Islet precursor cell (in vitro differentiated cells): ENCODE results near the gene LRRC7.

Source experiments
- DNase-seq: peaks from one replicate; pipeline ENCODE4 v3.0.0-alpha.2; 2018

Gene LRRC7

GRCh38 chr1:70048336-70049094 lies 480.8 kb downstream of the LRRC7 start:
- DNase-seq = no peak

DNA sequence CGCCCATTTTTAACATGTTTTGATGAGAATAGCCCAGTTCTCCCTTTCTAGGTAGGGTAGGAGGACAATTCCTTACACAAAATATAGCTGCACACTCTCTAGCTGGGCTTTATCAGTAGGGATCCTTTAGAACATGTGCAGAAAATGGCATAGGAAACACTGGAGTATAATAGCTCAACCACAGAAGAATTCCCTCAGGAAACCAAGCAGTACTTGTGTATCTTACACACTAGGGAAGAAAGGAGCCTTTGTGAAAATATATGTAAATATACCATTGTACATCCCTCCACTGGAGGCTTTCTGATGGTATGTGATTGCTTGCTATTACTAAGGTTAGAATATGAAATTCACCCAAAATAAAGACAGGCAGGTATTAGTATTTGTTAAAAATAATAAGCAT lies 484.2 kb downstream of the LRRC7 start:
- no peak for DNase-seq

GRCh38 chr1:70057500-70057899 lies 489.8 kb downstream of the LRRC7 start:
- no peak for DNase-seq

- DNase-seq = no peak
Observed at GRCh38 chr1:70061231-70061630, 493.5 kb downstream of the LRRC7 start.

GRCh38 chr1:70063861-70064260 lies 496.1 kb downstream of the LRRC7 start:
- no peak for DNase-seq

- no peak for DNase-seq
Observed at GRCh38 chr1:70066711-70067110, 499.0 kb downstream of the LRRC7 start.

GRCh38 chr1:70071601-70072000 lies 503.9 kb downstream of the LRRC7 start:
- DNase-seq = no peak

DNA sequence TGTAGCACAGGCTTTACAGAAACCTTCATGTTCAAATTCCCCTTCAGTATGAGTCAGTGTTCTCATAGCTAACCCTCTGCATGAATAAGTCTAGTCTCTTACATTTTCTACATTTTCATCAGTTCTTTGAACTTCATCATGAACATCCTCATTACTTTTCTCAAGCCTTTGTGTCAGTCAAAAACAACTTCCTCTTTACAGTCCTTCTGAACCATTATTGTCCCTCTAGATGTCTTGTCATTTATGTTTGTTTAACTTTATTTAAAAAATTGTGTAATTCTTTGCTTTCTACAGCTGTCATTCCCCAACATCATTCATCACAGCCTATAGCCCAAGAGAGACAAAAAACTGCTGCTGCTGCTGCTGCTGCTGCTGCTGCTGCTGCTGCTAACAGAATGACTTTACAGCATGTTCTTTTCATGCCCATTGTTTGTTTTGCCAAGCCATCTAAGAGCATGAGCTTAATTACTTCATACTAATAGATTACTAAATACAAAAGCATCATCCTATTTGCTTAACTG lies 504.6 kb downstream of the LRRC7 start:
- DNase-seq = no peak

GRCh38 chr1:70075761-70076160 lies 508.0 kb downstream of the LRRC7 start:
- DNase-seq = no peak

- DNase-seq = no peak
Observed at GRCh38 chr1:70077066-70077465, 509.3 kb downstream of the LRRC7 start.

DNA sequence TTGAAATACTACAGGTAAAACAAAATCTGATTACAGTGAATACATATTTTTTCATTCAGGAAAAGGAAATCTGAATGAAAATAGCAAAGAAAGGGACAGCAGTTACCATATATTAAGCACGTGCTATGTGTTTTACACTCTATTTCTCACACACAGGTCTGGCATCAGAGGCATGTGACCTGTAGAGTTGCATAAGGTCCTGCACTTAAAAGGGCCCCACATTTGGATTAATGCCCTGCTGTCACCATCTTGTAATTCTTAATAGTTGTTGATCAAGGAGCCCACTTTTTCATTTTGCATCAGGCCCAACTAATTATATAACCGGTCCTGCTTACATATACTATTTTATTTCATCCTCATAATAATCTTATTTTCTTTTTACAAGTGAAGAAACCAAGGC lies 511.8 kb downstream of the LRRC7 start:
- DNase-seq = no peak

DNA sequence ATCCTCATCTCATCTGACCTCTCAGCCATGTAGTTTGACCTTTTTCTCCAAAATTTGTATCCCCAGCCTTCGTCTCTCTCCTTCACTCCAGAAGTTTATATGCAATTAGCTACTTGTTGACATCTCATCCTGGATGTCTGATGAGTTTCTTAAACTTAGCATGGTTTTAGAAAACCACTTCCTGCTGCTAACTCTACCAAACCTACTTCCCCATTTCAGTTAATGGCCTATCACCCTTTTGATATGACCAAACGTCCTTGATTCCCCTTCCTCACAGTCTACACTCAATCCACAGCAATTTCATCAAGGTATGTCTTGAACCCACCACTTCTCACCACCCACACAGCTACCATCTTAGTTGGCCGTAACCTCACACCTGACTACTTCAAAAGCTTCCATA lies 515.8 kb downstream of the LRRC7 start:
- no peak for DNase-seq

DNA sequence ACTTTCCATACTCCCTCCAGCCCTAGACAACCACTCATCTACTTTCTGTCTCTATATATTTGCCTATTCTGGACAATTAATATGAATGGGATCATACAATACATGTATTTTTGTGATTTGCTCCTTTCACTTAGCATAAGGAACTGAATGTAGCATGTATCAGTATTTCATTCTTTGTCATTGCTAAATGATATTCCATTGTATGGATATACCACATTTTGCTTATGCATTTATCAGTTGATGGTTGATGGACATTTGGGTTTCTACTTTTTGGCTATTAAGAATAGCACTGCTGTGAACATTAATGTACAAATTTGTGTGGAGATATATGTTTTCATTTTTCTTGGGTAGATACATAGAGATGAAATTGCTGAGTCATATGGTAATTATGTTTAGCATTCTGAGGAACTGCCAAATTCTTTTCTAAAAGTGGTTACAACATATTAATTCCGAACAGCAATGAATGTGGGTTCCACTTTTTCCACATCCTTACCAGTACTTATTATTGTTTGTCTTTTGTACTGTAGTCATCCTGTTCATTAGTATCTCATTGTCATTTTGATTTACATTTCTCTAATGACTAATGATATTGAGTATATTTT lies 516.7 kb downstream of the LRRC7 start:
- no peak for DNase-seq

- DNase-seq = no peak
Observed at GRCh38 chr1:70085521-70085920, 517.8 kb downstream of the LRRC7 start.

DNA sequence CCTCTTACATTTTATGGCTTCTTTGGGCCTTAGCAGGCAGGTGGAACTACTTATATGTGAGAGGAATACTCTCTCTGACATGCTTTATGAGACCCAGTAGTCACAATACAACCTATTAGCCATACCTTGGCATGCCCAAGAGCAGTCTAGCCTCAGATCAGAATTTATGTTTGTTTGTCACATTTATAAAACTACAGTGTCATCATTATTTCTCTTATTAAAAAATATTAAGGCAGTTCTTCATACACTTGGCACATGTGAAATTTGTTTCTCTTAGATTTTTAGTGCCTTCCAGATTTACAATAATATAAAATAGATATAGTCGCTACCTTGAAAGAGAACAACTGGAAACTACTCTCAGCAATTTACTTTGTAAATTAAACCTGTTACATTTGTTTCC lies 519.2 kb downstream of the LRRC7 start:
- DNase-seq = no peak

DNA sequence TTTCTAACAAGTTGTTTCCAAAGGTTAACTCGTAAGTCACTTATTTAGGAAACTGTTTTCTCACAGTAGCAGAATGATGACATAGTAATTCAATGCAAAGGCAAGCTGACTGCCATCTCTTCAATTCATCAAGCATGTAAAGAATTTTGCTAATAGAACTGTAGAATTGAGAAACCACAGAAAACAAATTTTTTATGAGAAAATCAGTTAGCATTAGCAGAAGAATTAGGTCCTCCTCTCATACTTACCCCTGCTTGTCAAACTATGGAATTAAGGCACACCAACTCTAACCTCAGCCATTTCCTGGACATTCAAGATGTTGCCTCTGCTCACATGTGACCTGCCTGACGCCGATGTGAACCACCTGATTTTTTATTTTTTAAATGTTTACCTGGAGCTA lies 522.4 kb downstream of the LRRC7 start:
- no peak for DNase-seq

- no peak for DNase-seq
Observed at GRCh38 chr1:70090875-70091274, 523.2 kb downstream of the LRRC7 start.

DNA sequence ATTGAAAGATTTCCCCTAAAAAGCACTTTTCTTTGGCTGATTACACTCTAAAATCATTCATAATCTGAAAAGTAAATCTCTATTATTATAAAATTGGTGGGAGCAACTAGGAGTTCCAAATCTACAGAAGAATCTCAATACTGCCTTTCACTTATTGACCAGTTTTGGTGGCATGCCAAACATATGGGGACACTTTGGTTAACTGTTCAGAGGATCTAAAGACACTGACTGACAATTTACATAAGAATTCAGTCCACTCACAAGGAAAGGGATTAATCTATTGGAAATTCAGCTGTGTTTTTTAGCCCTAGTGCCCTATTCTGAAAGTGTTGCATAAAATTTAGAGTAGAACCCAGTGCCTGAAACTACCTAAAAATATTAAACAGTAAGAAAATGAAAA lies 524.1 kb downstream of the LRRC7 start:
- no peak for DNase-seq

GRCh38 chr1:70092526-70092925 lies 524.8 kb downstream of the LRRC7 start:
- DNase-seq = no peak

GRCh38 chr1:70093250-70093975 lies 525.7 kb downstream of the LRRC7 start:
- DNase-seq = no peak

GRCh38 chr1:70101231-70101630 lies 533.5 kb downstream of the LRRC7 start:
- DNase-seq = no peak

GRCh38 chr1:70101774-70102173 lies 534.1 kb downstream of the LRRC7 start:
- no peak for DNase-seq

DNA sequence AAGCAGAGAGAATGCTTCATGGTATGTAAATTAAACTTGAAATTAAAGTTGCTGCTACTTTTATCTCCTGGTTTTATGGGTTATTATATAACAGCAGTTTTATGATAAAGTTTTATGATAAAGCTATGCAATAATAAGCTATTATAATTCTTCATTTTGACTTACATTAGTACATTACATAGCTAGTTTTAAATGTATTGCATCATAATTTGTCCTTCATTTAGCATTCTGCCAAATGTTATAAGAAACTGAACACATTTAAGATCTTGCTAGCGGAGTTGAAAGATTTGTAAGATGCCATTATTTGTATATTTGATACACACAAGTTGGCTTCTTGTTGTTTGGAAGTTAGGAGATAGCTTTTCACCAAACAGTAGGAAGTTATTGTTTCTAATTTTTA lies 536.0 kb downstream of the LRRC7 start:
- DNase-seq = no peak

GRCh38 chr1:70109241-70109640 lies 541.5 kb downstream of the LRRC7 start:
- no peak for DNase-seq
